Mucosa of stomach (tissue), 1 donor: Measurements from ENCODE around the gene GPR31.

Source experiments
- H3K27me3 ChIP-seq: one replicate; pipeline ENCODE4 v1.7.0; 2013; ENCODE audit warnings: mild to moderate bottlenecking, low read length; ENCODE audit not compliant: control insufficient read depth, insufficient read depth
- H3K36me3 ChIP-seq: one replicate; pipeline ENCODE4 v1.7.0; 2013; ENCODE audit warnings: low read length; ENCODE audit not compliant: control insufficient read depth, insufficient read depth
- H3K4me1 ChIP-seq: one replicate; pipeline ENCODE4 v1.7.0; 2013; ENCODE audit warnings: mild to moderate bottlenecking, low read length; ENCODE audit not compliant: control insufficient read depth, insufficient read depth
- H3K4me3 ChIP-seq: one replicate; pipeline ENCODE4 v1.7.0; 2013; ENCODE audit warnings: low read length
- H3K9ac ChIP-seq: one replicate; pipeline ENCODE4 v1.7.0; 2013; ENCODE audit warnings: mild to moderate bottlenecking, low read length, moderate library complexity
- H3K9me3 ChIP-seq: one replicate; pipeline ENCODE4 v1.7.0; 2013; ENCODE audit warnings: mild to moderate bottlenecking, low read length, moderate library complexity; ENCODE audit not compliant: control insufficient read depth
- donor health status: Pancreatic carcinoma.

Gene GPR31

GRCh38 chr6:167162591-167162990 is 4.8 kb upstream of the GPR31 start:
- Histone ChIP-seq H3K27me3 (no peaks in the 10 kb centered on the region), H3K9ac (no peak overlapping the region), H3K4me3 (no peak overlapping the region), H3K9me3 (no peaks in the 10 kb centered on the region), H3K4me1 (no peaks in the 10 kb centered on the region), H3K36me3 (no peaks in the 10 kb centered on the region)

DNA sequence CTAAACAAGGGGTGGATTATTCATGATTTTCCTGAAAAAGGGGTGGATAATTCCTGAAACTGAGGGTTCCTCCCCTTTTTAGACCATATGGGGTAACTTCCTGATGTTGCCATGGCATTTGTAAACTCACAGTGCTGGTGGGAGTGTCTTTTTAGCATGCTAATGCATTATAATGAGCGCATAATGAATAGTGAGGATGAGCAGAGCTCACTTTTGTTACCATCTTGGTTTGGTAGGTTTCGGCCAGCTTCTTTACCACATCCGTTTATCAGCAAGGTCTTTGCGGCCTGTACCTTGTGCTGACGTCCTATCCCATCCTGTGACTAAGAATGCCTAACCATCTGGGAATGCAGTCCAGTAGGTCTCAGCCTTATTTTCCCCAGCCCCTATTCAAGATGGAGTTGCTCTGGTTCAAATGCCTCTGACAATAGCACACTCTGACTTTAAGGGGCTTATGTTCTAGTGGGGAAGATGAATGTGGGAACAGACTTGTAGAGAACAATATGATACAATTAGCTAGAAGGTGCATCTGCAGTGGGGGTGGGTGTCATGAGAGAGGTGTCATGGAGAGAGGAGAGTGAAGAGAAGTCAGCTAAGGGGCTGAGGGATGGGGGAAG is 4.2 kb upstream of the GPR31 start:
- Histone ChIP-seq H3K4me3 (no peak overlapping the region), H3K9ac (no peak overlapping the region), H3K36me3 (no peaks in the 10 kb centered on the region), H3K4me1 (no peaks in the 10 kb centered on the region), H3K9me3 (no peaks in the 10 kb centered on the region), H3K27me3 (no peaks in the 10 kb centered on the region)

GRCh38 chr6:167157414-167157813 is 366 bp downstream of the GPR31 start:
- Histone ChIP-seq H3K4me1 (no peaks in the 10 kb centered on the region), H3K9me3 (no peaks in the 10 kb centered on the region), H3K4me3 (no peak overlapping the region), H3K9ac (no peak overlapping the region), H3K27me3 (no peaks in the 10 kb centered on the region), H3K36me3 (no peaks in the 10 kb centered on the region)

DNA sequence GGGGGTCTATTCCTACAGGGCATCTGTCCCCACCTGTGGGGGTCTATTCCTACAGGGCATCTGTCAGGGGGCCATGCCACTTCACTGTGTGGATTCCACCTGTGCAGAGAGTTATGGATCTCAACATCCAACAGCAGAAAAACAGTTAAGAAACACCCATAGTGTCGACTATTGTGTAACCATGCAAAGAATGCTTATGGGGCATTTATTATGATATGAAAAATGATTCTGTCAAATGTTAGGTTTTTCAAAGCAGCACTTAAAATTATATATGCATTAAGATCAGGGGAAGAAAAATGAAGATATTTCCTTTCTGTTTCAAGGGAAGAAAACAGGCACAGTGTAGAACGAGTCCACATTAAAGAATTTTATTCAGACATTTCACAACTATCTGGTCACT is 2.9 kb downstream of the GPR31 start:
- H3K4me3 ChIP-seq: no peak overlapping the region
- H3K4me1 ChIP-seq: no peaks in the 10 kb centered on the region
- H3K9ac ChIP-seq: no peak overlapping the region
- H3K27me3 ChIP-seq: no peaks in the 10 kb centered on the region
- no peaks in the 10 kb centered on the region for H3K9me3 ChIP-seq
- H3K36me3 ChIP-seq: no peaks in the 10 kb centered on the region

DNA sequence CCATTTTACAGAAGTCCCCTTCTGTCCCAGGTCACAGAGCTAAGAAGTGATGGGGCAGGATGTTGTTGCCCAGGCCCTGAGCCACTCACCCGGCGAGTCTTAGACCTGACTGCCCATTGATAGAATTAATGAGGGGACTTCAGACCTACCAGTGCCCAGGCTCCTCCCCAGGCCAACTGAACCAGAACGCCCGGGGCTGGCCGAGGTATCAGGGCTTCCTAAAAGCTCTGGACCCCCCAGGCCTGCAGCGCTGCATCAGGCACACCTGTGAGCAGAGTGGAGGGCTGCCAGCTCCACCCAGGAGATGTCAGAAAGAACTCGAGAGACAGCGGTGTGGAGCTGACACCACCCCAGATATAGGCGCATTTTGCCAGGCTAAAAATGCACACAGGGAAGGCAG is 3.5 kb downstream of the GPR31 start:
- Histone ChIP-seq H3K36me3 (no peaks in the 10 kb centered on the region), H3K9me3 (no peaks in the 10 kb centered on the region), H3K4me1 (no peaks in the 10 kb centered on the region), H3K4me3 (no peak overlapping the region), H3K9ac (no peak overlapping the region), H3K27me3 (no peaks in the 10 kb centered on the region)

DNA sequence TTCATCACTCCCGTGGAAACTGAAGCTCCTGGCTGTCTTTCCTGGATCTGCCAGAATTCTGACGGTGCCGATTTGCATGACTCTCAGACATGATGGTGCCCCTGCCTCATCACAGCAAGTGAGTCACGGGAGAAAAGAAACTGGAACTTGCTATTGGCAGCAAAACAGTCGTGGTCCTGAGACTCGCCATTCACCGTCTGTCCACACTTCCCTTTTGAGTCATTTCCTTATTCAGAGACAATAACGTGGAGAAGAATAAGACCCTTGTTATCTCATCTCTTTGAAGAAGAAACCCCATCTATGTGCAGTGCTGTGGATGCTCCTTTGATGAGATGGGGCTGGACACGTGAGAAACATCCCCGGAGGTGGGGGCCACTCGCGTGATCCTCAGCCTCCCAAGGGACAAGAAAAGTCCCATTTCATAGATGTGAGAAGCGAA is 4.2 kb downstream of the GPR31 start:
- no peaks in the 10 kb centered on the region for H3K27me3 ChIP-seq
- H3K4me1 ChIP-seq: no peaks in the 10 kb centered on the region
- no peak overlapping the region for H3K9ac ChIP-seq
- H3K9me3 ChIP-seq: no peaks in the 10 kb centered on the region
- no peaks in the 10 kb centered on the region for H3K36me3 ChIP-seq
- no peak overlapping the region for H3K4me3 ChIP-seq

DNA sequence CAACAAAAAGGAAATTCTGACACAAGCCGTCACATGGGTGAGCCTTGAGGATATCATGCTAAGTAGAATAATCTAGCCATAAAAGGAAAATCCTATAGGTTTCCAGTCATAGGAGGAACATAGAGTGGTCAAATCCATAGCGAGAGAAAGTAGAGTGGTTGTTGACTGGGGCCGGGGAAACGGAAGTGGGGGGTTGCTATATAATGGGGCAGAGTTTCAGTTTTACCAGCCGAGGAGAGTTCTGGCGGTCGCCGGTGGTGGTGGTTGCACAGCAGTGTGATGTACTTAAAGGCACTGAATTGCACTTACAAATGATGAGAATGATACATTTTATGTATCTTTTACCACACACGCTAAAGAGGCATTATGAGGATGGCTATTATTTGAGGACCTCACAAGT is 4.9 kb downstream of the GPR31 start:
- Histone ChIP-seq H3K4me3 (no peak overlapping the region), H3K9ac (no peak overlapping the region)

GRCh38 chr6:167151648-167152047 is 6.1 kb downstream of the GPR31 start:
- Histone ChIP-seq H3K27me3 (no peaks in the 10 kb centered on the region), H3K36me3 (no peaks in the 10 kb centered on the region), H3K9ac (no peak overlapping the region), H3K9me3 (no peaks in the 10 kb centered on the region), H3K4me1 (no peaks in the 10 kb centered on the region), H3K4me3 (no peak overlapping the region)

More for the DNA sequence above, 4.9 kb downstream of the GPR31 start:
- H3K36me3 ChIP-seq: no peaks in the 10 kb centered on the region
- no peaks in the 10 kb centered on the region for H3K27me3 ChIP-seq
- H3K4me1 ChIP-seq: no peaks in the 10 kb centered on the region
- no peaks in the 10 kb centered on the region for H3K9me3 ChIP-seq

- Histone ChIP-seq H3K9ac (no peak overlapping the region), H3K36me3 (no peaks in the 10 kb centered on the region), H3K4me3 (no peak overlapping the region), H3K27me3 (no peaks in the 10 kb centered on the region), H3K9me3 (no peaks in the 10 kb centered on the region), H3K4me1 (no peaks in the 10 kb centered on the region)
Observed at GRCh38 chr6:167150941-167151549, 6.7 kb downstream of the GPR31 start.

GRCh38 chr6:167148997-167149396 is 8.8 kb downstream of the GPR31 start:
- Histone ChIP-seq H3K4me1 (no peaks in the 10 kb centered on the region), H3K9me3 (no peaks in the 10 kb centered on the region), H3K27me3 (no peaks in the 10 kb centered on the region), H3K9ac (no peak overlapping the region), H3K36me3 (no peaks in the 10 kb centered on the region), H3K4me3 (no peak overlapping the region)

DNA sequence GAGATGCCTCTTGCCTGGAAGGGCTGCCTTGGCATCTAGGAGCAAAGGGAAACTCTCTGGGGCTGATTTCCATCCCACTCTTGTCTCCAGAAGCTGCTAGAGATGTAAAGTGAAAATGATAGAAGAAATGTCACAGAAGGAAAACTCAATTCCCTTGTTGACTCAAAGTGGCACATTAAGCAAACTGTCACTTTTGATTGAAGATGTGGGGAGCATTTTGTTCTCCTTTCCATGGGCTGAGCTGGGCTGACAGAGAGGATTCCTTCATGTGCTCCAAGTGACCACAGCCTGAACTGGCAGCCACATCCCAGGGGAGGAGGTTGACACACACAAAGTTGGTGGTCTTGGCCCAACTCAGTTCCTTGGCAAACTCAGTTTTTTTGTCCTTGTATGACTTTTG is 9.8 kb downstream of the GPR31 start:
- no peaks in the 10 kb centered on the region for H3K27me3 ChIP-seq
- no peaks in the 10 kb centered on the region for H3K4me1 ChIP-seq
- no peak overlapping the region for H3K4me3 ChIP-seq
- H3K36me3 ChIP-seq: no peaks in the 10 kb centered on the region
- H3K9me3 ChIP-seq: no peaks in the 10 kb centered on the region
- H3K9ac ChIP-seq: no peak overlapping the region

DNA sequence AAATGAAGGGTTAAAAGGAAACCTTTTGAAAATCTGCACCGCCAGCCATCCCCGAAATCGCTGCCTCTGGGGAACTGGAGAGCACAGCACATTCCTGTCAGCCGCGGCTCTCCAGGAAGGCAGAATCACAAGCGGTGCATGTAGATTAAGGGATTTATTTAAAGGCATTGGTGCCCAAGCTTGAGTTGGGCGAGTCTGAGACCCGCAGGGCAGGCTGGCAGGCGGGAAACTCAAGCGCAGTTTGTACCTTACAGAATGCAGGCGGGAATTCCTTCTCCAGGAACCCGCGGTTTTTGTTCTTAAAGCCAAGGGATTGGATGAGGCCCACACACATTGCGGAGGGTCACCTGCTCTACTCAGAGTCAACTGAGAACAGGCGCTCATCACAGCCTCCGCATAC is 10.8 kb downstream of the GPR31 start:
- no peaks in the 10 kb centered on the region for H3K4me1 ChIP-seq
- H3K4me3 ChIP-seq: no peak overlapping the region
- H3K9ac ChIP-seq: peak overlapping the region; percentile 19
- H3K9me3 ChIP-seq: no peaks in the 10 kb centered on the region
- no peaks in the 10 kb centered on the region for H3K27me3 ChIP-seq
- no peaks in the 10 kb centered on the region for H3K36me3 ChIP-seq

GRCh38 chr6:167146135-167146534 is 11.6 kb downstream of the GPR31 start:
- H3K4me3 ChIP-seq: no peak overlapping the region
- H3K27me3 ChIP-seq: no peaks in the 10 kb centered on the region
- peak overlapping the region; percentile 30 for H3K9ac ChIP-seq
- H3K36me3 ChIP-seq: no peaks in the 10 kb centered on the region
- H3K4me1 ChIP-seq: peaks cover 8% of the 10 kb centered on the region
- H3K9me3 ChIP-seq: no peaks in the 10 kb centered on the region
